ENCODE results near the gene C3orf38.
A peak's percentile ranks its signal among the peaks of the same experiment; 100 is the strongest.

Gene C3orf38

GRCh38 chr3:88148651-88149050 lies 1.1 kb upstream of the C3orf38 start:
- Histone ChIP-seq H3K36me3 (ENCODE audit: insufficient read depth, low read length) (peaks cover 7% of the 10 kb centered on the region), H3K4me2 (ENCODE audit: low read length) (peak overlapping the region; percentile 79), H2AFZ (ENCODE audit: low read length) (no peak overlapping the region), H3K27ac (ENCODE audit: low read depth, low read length, poor library complexity, severe bottlenecking) (peak overlapping the region; percentile 79), H3F3A (ENCODE audit: insufficient read depth, low read length) (no peaks in the 10 kb centered on the region), H4K20me1 (ENCODE audit: insufficient read depth, low read length) (no peaks in the 10 kb centered on the region), H3K9ac (ENCODE audit: low read length) (peak overlapping the region; percentile 80), H3K4me3 (ENCODE audit: low read depth, low read length, poor library complexity, severe bottlenecking) (peak overlapping the region; percentile 74), H3K4me1 (ENCODE audit: insufficient read depth, low read length, severe bottlenecking) (peaks cover 41% of the 10 kb centered on the region), H3K9me2 (ENCODE audit: low read depth, low read length) (no peaks in the 10 kb centered on the region), H3K27me3 (ENCODE audit: insufficient read depth, low read length) (no peaks in the 10 kb centered on the region), H3K9me3 (ENCODE audit: low read length) (no peaks in the 10 kb centered on the region), H3K79me2 (ENCODE audit: insufficient read depth, low read length) (peaks cover 40% of the 10 kb centered on the region)
- no peak for TF ChIP-seq EZH2 (IDR thresholded peaks at IDR 0.05; ENCODE audit: borderline replicate concordance, low read length)
- no peak for TF ChIP-seq CTCF (IDR thresholded peaks at IDR 0.05; ENCODE audit: low read length)

- H3K27me3 ChIP-seq (ENCODE audit: insufficient read depth, low read length), result no peaks in the 10 kb centered on the region
- no peaks in the 10 kb centered on the region for H3K9me3 ChIP-seq (ENCODE audit: low read length)
- H3K36me3 ChIP-seq (ENCODE audit: insufficient read depth, low read length), result peaks cover 10% of the 10 kb centered on the region
Observed at GRCh38 chr3:88149101-88149508, 654 bp upstream of the C3orf38 start.

GRCh38 chr3:88150371-88150770 lies 612 bp downstream of the C3orf38 start:
- TF ChIP-seq CTCF (IDR thresholded peaks at IDR 0.05; ENCODE audit: low read length) (no peak), EZH2 (IDR thresholded peaks at IDR 0.05; ENCODE audit: borderline replicate concordance, low read length) (no peak)
- peak overlapping the region; percentile 79 for H3K27ac ChIP-seq (ENCODE audit: low read depth, low read length, poor library complexity, severe bottlenecking)

More at GRCh38 chr3:88149101-88149508, 654 bp upstream of the C3orf38 start:
- Histone ChIP-seq H2AFZ (ENCODE audit: low read length) (no peak overlapping the region), H3K79me2 (ENCODE audit: insufficient read depth, low read length) (peaks cover 43% of the 10 kb centered on the region), H3K4me2 (ENCODE audit: low read length) (peak overlapping the region; percentile 79), H3K9ac (ENCODE audit: low read length) (peak overlapping the region; percentile 80), H3F3A (ENCODE audit: insufficient read depth, low read length) (no peaks in the 10 kb centered on the region), H3K4me1 (ENCODE audit: insufficient read depth, low read length, severe bottlenecking) (peaks cover 41% of the 10 kb centered on the region), H3K27ac (ENCODE audit: low read depth, low read length, poor library complexity, severe bottlenecking) (peak overlapping the region; percentile 79), H3K4me3 (ENCODE audit: low read depth, low read length, poor library complexity, severe bottlenecking) (peak overlapping the region; percentile 74), H3K9me2 (ENCODE audit: low read depth, low read length) (no peaks in the 10 kb centered on the region), H4K20me1 (ENCODE audit: insufficient read depth, low read length) (no peaks in the 10 kb centered on the region)
- TF ChIP-seq EZH2 (IDR thresholded peaks at IDR 0.05; ENCODE audit: borderline replicate concordance, low read length) (no peak), CTCF (IDR thresholded peaks at IDR 0.05; ENCODE audit: low read length) (no peak)

More at GRCh38 chr3:88150371-88150770, 612 bp downstream of the C3orf38 start:
- H3K4me2 ChIP-seq (ENCODE audit: low read length), result peak overlapping the region; percentile 97
- H3K79me2 ChIP-seq (ENCODE audit: insufficient read depth, low read length), result peaks cover 49% of the 10 kb centered on the region
- H3K36me3 ChIP-seq (ENCODE audit: insufficient read depth, low read length), result peaks cover 22% of the 10 kb centered on the region
- H3F3A ChIP-seq (ENCODE audit: insufficient read depth, low read length), result no peaks in the 10 kb centered on the region
- no peaks in the 10 kb centered on the region for H3K9me3 ChIP-seq (ENCODE audit: low read length)
- no peaks in the 10 kb centered on the region for H3K9me2 ChIP-seq (ENCODE audit: low read depth, low read length)
- no peaks in the 10 kb centered on the region for H4K20me1 ChIP-seq (ENCODE audit: insufficient read depth, low read length)
- H3K9ac ChIP-seq (ENCODE audit: low read length), result peak overlapping the region; percentile 80
- H2AFZ ChIP-seq (ENCODE audit: low read length), result no peak overlapping the region
- H3K4me1 ChIP-seq (ENCODE audit: insufficient read depth, low read length, severe bottlenecking), result peaks cover 41% of the 10 kb centered on the region
- H3K27me3 ChIP-seq (ENCODE audit: insufficient read depth, low read length), result no peaks in the 10 kb centered on the region
- H3K4me3 ChIP-seq (ENCODE audit: low read depth, low read length, poor library complexity, severe bottlenecking), result peak overlapping the region; percentile 74

Data from OCI-LY1 (cell line).